BE2C (cell line): ENCODE results near the gene SPEN.
"Not testable (repeated sequence)": the region's sequence is repeated elsewhere in the genome, so short reads cannot be mapped to it uniquely, and the experiment has no call there.

Source experiments
- DNase-seq: peaks from one replicate; pipeline ENCODE4 v3.0.0-alpha.2; 2020
- H3K27me3 ChIP-seq: fragments of 250-450 bp; sonication (Bioruptor Pico); 2 replicates; pipeline ENCODE4 v1.5.1; 2020; ENCODE audit warnings: mild to moderate bottlenecking
- H3K36me3 ChIP-seq: fragments of 250-450 bp; sonication (Bioruptor Pico); 2 replicates; pipeline ENCODE4 v1.5.1; 2020; ENCODE audit warnings: mild to moderate bottlenecking
- H3K4me1 ChIP-seq: fragments of 250-450 bp; sonication (Bioruptor Pico); 2 replicates; pipeline ENCODE4 v1.5.1; 2020
- H3K4me3 ChIP-seq: 2 replicates; pipeline ENCODE4 v1.5.1; 2011; ENCODE audit warnings: low read depth, low read length
- H3K9me3 ChIP-seq: fragments of 250-450 bp; sonication (Bioruptor Pico); 2 replicates; pipeline ENCODE4 v1.5.1; 2020
- CTCF ChIP-seq: IDR thresholded peaks from 2 replicates; pipeline ENCODE4 v1.5.1; 2012; ENCODE audit warnings: mild to moderate bottlenecking, low read depth, low read length

Gene SPEN

GRCh38 chr1:15911141-15911540 lies 63.6 kb downstream of the SPEN start:
- no peaks in the 10 kb centered on the region for H3K4me1 ChIP-seq
- H3K36me3 ChIP-seq, result peaks cover 10% of the 10 kb centered on the region
- DNase-seq, result no peak
- H3K27me3 ChIP-seq, result no peaks in the 10 kb centered on the region
- TF ChIP-seq CTCF, result no peak
- H3K4me3 ChIP-seq, result no peak overlapping the region
- H3K9me3 ChIP-seq, result no peaks in the 10 kb centered on the region

GRCh38 chr1:15911927-15912326 lies 64.4 kb downstream of the SPEN start:
- Histone ChIP-seq H3K4me3 (no peak overlapping the region), H3K27me3 (no peaks in the 10 kb centered on the region), H3K4me1 (no peaks in the 10 kb centered on the region; the same call in 1 of the 2 replicates), H3K36me3 (peaks cover 10% of the 10 kb centered on the region), H3K9me3 (no peaks in the 10 kb centered on the region)
- no peak for TF ChIP-seq CTCF
- no peak for DNase-seq

GRCh38 chr1:15913607-15914006 lies 66.1 kb downstream of the SPEN start:
- DNase-seq, H3K27me3 ChIP-seq, H3K4me3 ChIP-seq, H3K4me1 ChIP-seq, H3K9me3 ChIP-seq: not testable (repeated sequence)
- H3K36me3 ChIP-seq, result peaks cover 10% of the 10 kb centered on the region

GRCh38 chr1:15915991-15916390 lies 68.5 kb downstream of the SPEN start:
- H3K4me1 ChIP-seq, result no peaks in the 10 kb centered on the region; the same call in 1 of the 2 replicates
- DNase-seq, result no peak
- TF ChIP-seq CTCF, result no peak
- H3K36me3 ChIP-seq, result peaks cover 15% of the 10 kb centered on the region
- H3K27me3 ChIP-seq, result no peaks in the 10 kb centered on the region
- H3K4me3 ChIP-seq, result no peak overlapping the region
- no peaks in the 10 kb centered on the region for H3K9me3 ChIP-seq

GRCh38 chr1:15916417-15916816 lies 68.9 kb downstream of the SPEN start:
- Histone ChIP-seq H3K4me3 (no peak overlapping the region), H3K36me3 (peaks cover 13% of the 10 kb centered on the region), H3K4me1 (no peaks in the 10 kb centered on the region; the same call in 1 of the 2 replicates), H3K9me3 (no peaks in the 10 kb centered on the region), H3K27me3 (no peaks in the 10 kb centered on the region)
- TF ChIP-seq CTCF, result no peak
- DNase-seq, result no peak

- peaks cover 13% of the 10 kb centered on the region for H3K36me3 ChIP-seq
- TF ChIP-seq CTCF, result no peak
- H3K9me3 ChIP-seq, result no peaks in the 10 kb centered on the region
- no peaks in the 10 kb centered on the region for H3K27me3 ChIP-seq
- no peak for DNase-seq
- no peaks in the 10 kb centered on the region; the same call in 1 of the 2 replicates for H3K4me1 ChIP-seq
- H3K4me3 ChIP-seq, result no peak overlapping the region
Measured at GRCh38 chr1:15916916-15917315, 69.4 kb downstream of the SPEN start.
